ENCODE results near the gene RBL2. TPM values are rescaled to one million over a fixed set of nuclear protein-coding genes. Genes with fewer than 3 reads are reported as not detected.
"Not testable (repeated sequence)": the region's sequence is repeated elsewhere in the genome, so short reads cannot be mapped to it uniquely, and the experiment has no call there.

RBL2 gene
- total RNA-seq, 1 experiment from 2014 or later = 39.6 TPM

DNA sequence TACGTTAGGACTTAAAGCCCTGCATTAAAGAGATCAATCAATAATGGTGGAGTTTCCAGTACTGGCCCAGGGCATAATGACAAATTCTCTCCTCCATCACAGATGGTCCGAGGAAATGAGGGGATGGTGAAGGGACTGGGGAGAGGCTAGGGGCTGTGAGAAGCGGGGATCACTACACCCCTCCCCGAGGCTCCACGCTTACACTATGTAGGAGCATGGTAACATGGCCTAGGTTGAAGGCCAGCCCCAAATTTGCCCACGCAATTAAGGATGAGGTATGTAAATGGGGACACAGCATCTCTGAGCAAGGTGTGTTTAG is 76.8 kb downstream of the RBL2 start:
- DNase-seq (ENCODE audit: low spot score) = no peak
- H3K27me3 ChIP-seq (replicated peaks; ENCODE audit: insufficient read depth, low read depth, low read length, poor library complexity) = no peaks in the 10 kb centered on the region
- ChIA-PET CTCF (no interaction called here), POLR2A (ENCODE audit: low non-redundant PET) (no interaction called here)
- no TSS peak for BruUV-seq (replicated peaks)
- H3K27ac ChIP-seq (ENCODE audit: low read depth, low read length, poor library complexity, severe bottlenecking) = no peak overlapping the region
- intact Hi-C loops (cut with micrococcal nuclease; ENCODE audit: unreplicated experiment) = loop anchor here (5.0 to 10.0 kb wide), 2 partner anchors 156 to 1444 kb away; no protein-coding TSS in a partner anchor
- TF ChIP-seq, protein P1, sequence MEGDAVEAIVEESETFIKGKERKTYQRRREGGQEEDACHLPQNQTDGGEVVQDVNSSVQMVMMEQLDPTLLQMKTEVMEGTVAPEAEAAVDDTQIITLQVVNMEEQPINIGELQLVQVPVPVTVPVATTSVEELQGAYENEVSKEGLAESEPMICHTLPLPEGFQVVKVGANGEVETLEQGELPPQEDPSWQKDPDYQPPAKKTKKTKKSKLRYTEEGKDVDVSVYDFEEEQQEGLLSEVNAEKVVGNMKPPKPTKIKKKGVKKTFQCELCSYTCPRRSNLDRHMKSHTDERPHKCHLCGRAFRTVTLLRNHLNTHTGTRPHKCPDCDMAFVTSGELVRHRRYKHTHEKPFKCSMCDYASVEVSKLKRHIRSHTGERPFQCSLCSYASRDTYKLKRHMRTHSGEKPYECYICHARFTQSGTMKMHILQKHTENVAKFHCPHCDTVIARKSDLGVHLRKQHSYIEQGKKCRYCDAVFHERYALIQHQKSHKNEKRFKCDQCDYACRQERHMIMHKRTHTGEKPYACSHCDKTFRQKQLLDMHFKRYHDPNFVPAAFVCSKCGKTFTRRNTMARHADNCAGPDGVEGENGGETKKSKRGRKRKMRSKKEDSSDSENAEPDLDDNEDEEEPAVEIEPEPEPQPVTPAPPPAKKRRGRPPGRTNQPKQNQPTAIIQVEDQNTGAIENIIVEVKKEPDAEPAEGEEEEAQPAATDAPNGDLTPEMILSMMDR (conservative IDR thresholded peaks at IDR 0.05; ENCODE audit: low read depth, low read length) = no peak
- no peak for TF ChIP-seq EZH2 (IDR thresholded peaks at IDR 0.05; ENCODE audit: borderline replicate concordance, low read depth, low read length, poor library complexity, severe bottlenecking)
- no peaks in the 10 kb centered on the region for H3K4me1 ChIP-seq (ENCODE audit: insufficient read depth, low read length, poor library complexity, severe bottlenecking)
- H3K9me3 ChIP-seq (ENCODE audit: low read depth, low read length, poor library complexity, severe bottlenecking) = no peaks in the 10 kb centered on the region
- H3K4me3 ChIP-seq (ENCODE audit: low read depth, low read length, poor library complexity, severe bottlenecking) = no peak overlapping the region
- no peaks in the 10 kb centered on the region for H3K36me3 ChIP-seq (ENCODE audit: insufficient read depth, low read length, poor library complexity, severe bottlenecking)

DNA sequence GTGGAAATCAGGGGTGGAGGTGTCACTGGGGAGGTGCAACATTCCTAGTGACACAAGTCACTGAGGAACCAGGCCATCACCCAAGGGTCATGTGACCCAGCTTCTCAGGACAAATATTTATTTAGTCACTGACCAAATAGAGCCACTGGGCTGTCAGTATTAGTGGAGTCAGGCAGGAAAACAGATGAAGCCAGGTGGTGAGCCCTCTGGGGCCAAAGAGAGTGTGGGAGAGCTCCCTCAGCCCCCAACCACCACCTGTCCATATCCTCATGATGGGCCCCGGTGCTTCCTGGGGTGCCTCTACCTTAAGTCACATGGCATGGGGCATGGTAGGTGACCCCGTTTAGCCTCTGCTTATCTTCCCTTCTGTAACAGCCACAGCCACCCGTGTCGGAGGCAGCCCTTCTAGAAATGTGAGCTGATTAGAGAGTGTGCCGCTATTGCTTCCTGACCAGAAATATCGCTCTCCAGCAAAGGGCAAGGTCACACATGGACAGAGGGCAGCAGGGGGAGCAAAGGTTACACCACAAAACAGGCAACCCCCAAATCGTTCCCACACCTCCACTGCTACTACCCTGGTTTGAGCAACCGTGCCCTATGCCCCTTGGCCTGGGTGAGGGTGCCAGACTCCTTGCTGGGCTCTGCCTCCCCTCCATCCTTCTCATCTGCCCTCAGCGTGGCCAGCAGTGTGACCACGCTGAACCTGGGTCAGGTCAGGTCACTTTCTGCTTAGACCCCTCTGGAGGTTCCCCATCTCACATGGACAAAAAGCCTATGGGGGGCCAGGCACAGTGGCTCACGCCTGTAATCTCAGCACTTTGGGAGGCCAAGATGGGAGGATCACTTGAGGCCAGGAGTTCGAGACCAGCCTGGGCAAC is 77.4 kb downstream of the RBL2 start:
- H3K36me3 ChIP-seq (ENCODE audit: insufficient read depth, low read length, poor library complexity, severe bottlenecking) = no peaks in the 10 kb centered on the region
- BruUV-seq (replicated peaks) = no TSS peak
- POLR2A ChIA-PET (ENCODE audit: low non-redundant PET) = no interaction called here
- H3K4me1 ChIP-seq (ENCODE audit: insufficient read depth, low read length, poor library complexity, severe bottlenecking) = no peaks in the 10 kb centered on the region
- H3K4me3 ChIP-seq (ENCODE audit: low read depth, low read length, poor library complexity, severe bottlenecking) = no peak overlapping the region
- TF ChIP-seq, protein P1 (conservative IDR thresholded peaks at IDR 0.05; ENCODE audit: low read depth, low read length) = no peak
- no peak for TF ChIP-seq EZH2 (IDR thresholded peaks at IDR 0.05; ENCODE audit: borderline replicate concordance, low read depth, low read length, poor library complexity, severe bottlenecking)
- H3K27me3 ChIP-seq (replicated peaks; ENCODE audit: insufficient read depth, low read depth, low read length, poor library complexity) = no peaks in the 10 kb centered on the region
- DNase-seq (ENCODE audit: low spot score) = no peak
- CTCF ChIA-PET = no interaction called here
- H3K9me3 ChIP-seq (ENCODE audit: low read depth, low read length, poor library complexity, severe bottlenecking) = no peaks in the 10 kb centered on the region
- H3K27ac ChIP-seq (ENCODE audit: low read depth, low read length, poor library complexity, severe bottlenecking) = no peak overlapping the region
- intact Hi-C loops (cut with micrococcal nuclease; ENCODE audit: unreplicated experiment) = loop anchor here (5.0 to 10.0 kb wide), 2 partner anchors 157 to 1444 kb away; no protein-coding TSS in a partner anchor

DNA sequence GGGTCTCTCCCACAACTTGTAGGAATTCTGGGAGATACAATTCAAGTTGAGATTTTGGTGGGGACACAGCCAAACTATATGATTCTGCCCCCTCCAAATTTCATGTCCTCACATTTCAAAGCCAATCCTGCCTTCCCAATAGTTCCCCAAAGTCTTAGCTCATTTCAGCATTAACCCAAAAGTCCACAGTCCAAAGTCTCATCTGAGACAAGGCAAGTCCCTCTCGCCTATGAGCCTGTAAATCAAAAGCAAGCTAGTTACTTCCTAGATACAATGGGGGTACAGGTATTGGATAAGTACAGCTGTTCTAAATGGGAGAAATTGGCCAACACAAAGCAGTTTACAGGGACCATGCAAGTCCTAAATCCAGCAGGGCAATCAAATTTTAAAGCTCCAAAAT is 78.5 kb downstream of the RBL2 start:
- H3K4me1 ChIP-seq (ENCODE audit: insufficient read depth, low read length, poor library complexity, severe bottlenecking); H3K27ac ChIP-seq (ENCODE audit: low read depth, low read length, poor library complexity, severe bottlenecking); BruUV-seq (replicated peaks); H3K27me3 ChIP-seq (replicated peaks; ENCODE audit: insufficient read depth, low read depth, low read length, poor library complexity); CTCF ChIA-PET; H3K4me3 ChIP-seq (ENCODE audit: low read depth, low read length, poor library complexity, severe bottlenecking); POLR2A ChIA-PET (ENCODE audit: low non-redundant PET); H3K36me3 ChIP-seq (ENCODE audit: insufficient read depth, low read length, poor library complexity, severe bottlenecking); H3K9me3 ChIP-seq (ENCODE audit: low read depth, low read length, poor library complexity, severe bottlenecking); DNase-seq (ENCODE audit: low spot score): not testable (repeated sequence)
- intact Hi-C loops (cut with micrococcal nuclease; ENCODE audit: unreplicated experiment) = loop anchor here (5.0 to 10.0 kb wide), 2 partner anchors 158 to 1445 kb away; no protein-coding TSS in a partner anchor

DNA sequence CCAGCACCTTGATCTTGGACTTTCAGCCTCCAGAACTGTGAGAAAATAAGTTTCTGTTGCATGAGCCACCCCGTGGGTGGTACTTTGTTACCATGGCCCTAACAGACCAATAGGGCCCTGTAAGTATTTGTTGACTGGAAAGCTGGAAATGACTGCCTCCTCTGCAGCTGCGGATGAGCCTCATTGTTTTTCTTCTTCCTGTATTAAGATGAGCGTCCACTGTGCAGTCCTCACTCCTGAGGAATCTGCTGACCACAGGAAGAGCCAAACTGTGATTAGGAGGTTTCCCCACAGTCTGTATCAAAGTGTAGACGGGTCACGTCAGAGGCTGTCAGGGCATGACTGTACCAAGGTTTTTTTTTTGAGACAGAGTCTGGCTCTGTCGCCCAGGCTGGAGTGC is 81.0 kb downstream of the RBL2 start:
- no TSS peak for BruUV-seq (replicated peaks)
- H3K27ac ChIP-seq (ENCODE audit: low read depth, low read length, poor library complexity, severe bottlenecking) = no peak overlapping the region
- no peaks in the 10 kb centered on the region for H3K4me1 ChIP-seq (ENCODE audit: insufficient read depth, low read length, poor library complexity, severe bottlenecking)
- H3K27me3 ChIP-seq (replicated peaks; ENCODE audit: insufficient read depth, low read depth, low read length, poor library complexity) = no peaks in the 10 kb centered on the region
- CTCF ChIA-PET = no interaction called here
- intact Hi-C loops (cut with micrococcal nuclease; ENCODE audit: unreplicated experiment) = loop anchor here (10.0 kb wide), 1 partner anchor 160 kb away; no protein-coding TSS in a partner anchor
- no peak for TF ChIP-seq EZH2 (IDR thresholded peaks at IDR 0.05; ENCODE audit: borderline replicate concordance, low read depth, low read length, poor library complexity, severe bottlenecking)
- POLR2A ChIA-PET (ENCODE audit: low non-redundant PET) = no interaction called here
- no peak overlapping the region for H3K4me3 ChIP-seq (ENCODE audit: low read depth, low read length, poor library complexity, severe bottlenecking)
- H3K36me3 ChIP-seq (ENCODE audit: insufficient read depth, low read length, poor library complexity, severe bottlenecking) = no peaks in the 10 kb centered on the region
- no peaks in the 10 kb centered on the region for H3K9me3 ChIP-seq (ENCODE audit: low read depth, low read length, poor library complexity, severe bottlenecking)
- DNase-seq (ENCODE audit: low spot score) = no peak

Measured in A673 (cell line).